Liver (tissue), 3 donors: ENCODE data around the gene DHRS1.

ENCODE experiments used
- ATF3 ChIP-seq: IDR thresholded peaks from 2 replicates; pipeline ENCODE4 v1.6.1; 2016; ENCODE audit warnings: antibody characterized with exemption
- CTCF ChIP-seq: fragments of 150-350 bp; IDR thresholded peaks from 2 replicates; pipeline ENCODE4 v1.5.1; 2017; ENCODE audit warnings: improper control_type of control experiment, low read depth, low read length; ENCODE audit not compliant: missing input control
- EGR1 ChIP-seq, 2 donors: IDR thresholded peaks; 2 replicates each; pipeline ENCODE4 v1.6.1; 2016 to 2018; ENCODE audit warnings: antibody characterized with exemption in 2 of 2, low read depth in 2 of 2
- GABPA ChIP-seq, 2 donors: IDR thresholded peaks in 1 of 2; conservative IDR thresholded peaks in 1 of 2; 2 replicates each; pipeline ENCODE4 v1.6.1; 2016; ENCODE audit warnings: antibody characterized with exemption in 2 of 2, mild to moderate bottlenecking in 1 of 2, moderate library complexity in 1 of 2
- MAX ChIP-seq: IDR thresholded peaks from 2 replicates; pipeline ENCODE4 v1.6.1; 2016; ENCODE audit warnings: antibody characterized with exemption
- RAD21 ChIP-seq, 2 donors: IDR thresholded peaks; 2 replicates each; pipeline ENCODE4 v1.6.1; 2016; ENCODE audit warnings: antibody characterized with exemption in 2 of 2, mild to moderate bottlenecking in 2 of 2
- REST ChIP-seq: IDR thresholded peaks from 2 replicates; pipeline ENCODE4 v1.6.1; 2016; ENCODE audit warnings: antibody characterized with exemption, mild to moderate bottlenecking
- TAF1 ChIP-seq: conservative IDR thresholded peaks from 2 replicates; pipeline ENCODE4 v1.6.1; 2016; ENCODE audit warnings: antibody characterized with exemption, mild to moderate bottlenecking
- YY1 ChIP-seq: IDR thresholded peaks from 2 replicates; pipeline ENCODE4 v1.6.1; 2016; ENCODE audit warnings: antibody characterized with exemption, mild to moderate bottlenecking
- donor health status: healthy.
- donor health status: healthy.

GRCh38 chr14:24311837-24312615, 12.4 kb upstream of the DHRS1 start:
- TF ChIP-seq CTCF (no peak), YY1 (peak; percentile 93), TAF1 (no peak), GABPA (IDR thresholded peaks at IDR 0.05 in 1 of 2, conservative IDR thresholded peaks at IDR 0.05 in 1 of 2) (no peak), MAX (no peak), EGR1 (IDR thresholded peaks at IDR 0.05; ENCODE audit: low read depth in 2 of 2) (no peak), REST (no peak), ATF3 (no peak), RAD21 (IDR thresholded peaks at IDR 0.05) (no peak)
